GM20431 (cell line): ENCODE measurements around the gene GHRHR.

Experiments
- in situ Hi-C: fragments of 300-500 bp; cut with MseI, MboI; formaldehyde crosslinking; loops from one replicate; pipeline ENCODE4 v1.15.0; 2020; ENCODE audit warnings: low sequenced_read_pairs; ENCODE audit not compliant: unreplicated experiment

Gene GHRHR

GRCh38 chr7:31028417-31028992, 64.8 kb downstream of the GHRHR start:
- in situ Hi-C loops = no loop called here
